Measurements from ENCODE around the gene OR2AG2.

GRCh38 chr11:6799402-6799801 lies 27.6 kb upstream of the OR2AG2 start, which contains the start of gene OR6A2:
- TF ChIP-seq REST (IDR thresholded peaks at IDR 0.05; ENCODE audit: insufficient read depth in 1 of 2, low read depth in 2 of 2, low read length in 1 of 2) (no peak), POLR2AphosphoS5 (IDR thresholded peaks at IDR 0.05; ENCODE audit: low read depth, low read length) (no peak), TCF7L2 (IDR thresholded peaks at IDR 0.05; ENCODE audit: low read depth, low read length) (no peak)
- TF ChIP-seq, protein P1, sequence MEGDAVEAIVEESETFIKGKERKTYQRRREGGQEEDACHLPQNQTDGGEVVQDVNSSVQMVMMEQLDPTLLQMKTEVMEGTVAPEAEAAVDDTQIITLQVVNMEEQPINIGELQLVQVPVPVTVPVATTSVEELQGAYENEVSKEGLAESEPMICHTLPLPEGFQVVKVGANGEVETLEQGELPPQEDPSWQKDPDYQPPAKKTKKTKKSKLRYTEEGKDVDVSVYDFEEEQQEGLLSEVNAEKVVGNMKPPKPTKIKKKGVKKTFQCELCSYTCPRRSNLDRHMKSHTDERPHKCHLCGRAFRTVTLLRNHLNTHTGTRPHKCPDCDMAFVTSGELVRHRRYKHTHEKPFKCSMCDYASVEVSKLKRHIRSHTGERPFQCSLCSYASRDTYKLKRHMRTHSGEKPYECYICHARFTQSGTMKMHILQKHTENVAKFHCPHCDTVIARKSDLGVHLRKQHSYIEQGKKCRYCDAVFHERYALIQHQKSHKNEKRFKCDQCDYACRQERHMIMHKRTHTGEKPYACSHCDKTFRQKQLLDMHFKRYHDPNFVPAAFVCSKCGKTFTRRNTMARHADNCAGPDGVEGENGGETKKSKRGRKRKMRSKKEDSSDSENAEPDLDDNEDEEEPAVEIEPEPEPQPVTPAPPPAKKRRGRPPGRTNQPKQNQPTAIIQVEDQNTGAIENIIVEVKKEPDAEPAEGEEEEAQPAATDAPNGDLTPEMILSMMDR (IDR thresholded peaks at IDR 0.05), result no peak

All from Panc1 (cell line).